ENCODE measurements around the gene FLRT3.

DNA sequence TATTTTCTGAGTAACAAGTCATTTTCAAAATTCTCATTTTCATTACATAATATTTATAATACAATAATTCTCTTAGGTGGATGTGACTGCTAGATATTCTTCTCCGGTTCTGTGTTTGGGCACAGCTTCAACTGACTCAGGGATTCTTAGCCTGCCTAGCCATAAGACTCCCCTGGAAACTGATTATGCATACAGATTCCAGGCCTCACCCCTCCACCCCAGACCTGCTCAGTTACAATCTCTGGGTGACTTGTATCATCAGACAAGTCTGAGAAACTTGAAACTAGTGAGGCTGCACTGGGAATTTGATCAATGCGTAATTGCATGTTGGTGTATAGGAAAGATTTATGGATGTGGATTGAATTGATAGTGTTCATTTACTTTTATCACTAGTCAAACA, 25.4 kb downstream of the FLRT3 start:
- TF ChIP-seq GATA2 (IDR thresholded peaks at IDR 0.05; ENCODE audit: low read depth, low read length), result no peak
- no peak for TF ChIP-seq GATA3 (IDR thresholded peaks at IDR 0.05; ENCODE audit: low read depth, low read length)
